ENCODE measurements around the gene CCNI.

- no peak for TF ChIP-seq CTCF (conservative IDR thresholded peaks at IDR 0.05)
- no peak for TF ChIP-seq ZFX (IDR thresholded peaks at IDR 0.05)
These were observed 24.4 kb upstream of the CCNI start for GRCh38 chr4:77100234-77100633.
